KOPT-K1 (cell line): ENCODE results near the gene C10orf53.
"Not testable (repeated sequence)": the region's sequence is repeated elsewhere in the genome, so short reads cannot be mapped to it uniquely, and the experiment has no call there.

Experiments
- H3K27ac ChIP-seq: fragments of 200-600 bp; sonication (generic); 2 replicates; pipeline ENCODE4 v1.5.1; 2016; ENCODE audit warnings: antibody characterized with exemption, mild to moderate bottlenecking, low read depth, low read length; ENCODE audit not compliant: poor library complexity, severe bottlenecking
- H3K36me3 ChIP-seq: fragments of 200-600 bp; sonication (generic); 2 replicates; pipeline ENCODE4 v1.5.1; 2017; ENCODE audit warnings: antibody characterized with exemption, mild to moderate bottlenecking, low read length, moderate library complexity; ENCODE audit not compliant: insufficient read depth
- H3K9me3 ChIP-seq: fragments of 200-600 bp; sonication (generic); 2 replicates; pipeline ENCODE4 v1.5.1; 2017; ENCODE audit warnings: antibody characterized with exemption, low read length, mild to moderate bottlenecking; ENCODE audit not compliant: insufficient read depth, poor library complexity, severe bottlenecking

C10orf53 gene

DNA sequence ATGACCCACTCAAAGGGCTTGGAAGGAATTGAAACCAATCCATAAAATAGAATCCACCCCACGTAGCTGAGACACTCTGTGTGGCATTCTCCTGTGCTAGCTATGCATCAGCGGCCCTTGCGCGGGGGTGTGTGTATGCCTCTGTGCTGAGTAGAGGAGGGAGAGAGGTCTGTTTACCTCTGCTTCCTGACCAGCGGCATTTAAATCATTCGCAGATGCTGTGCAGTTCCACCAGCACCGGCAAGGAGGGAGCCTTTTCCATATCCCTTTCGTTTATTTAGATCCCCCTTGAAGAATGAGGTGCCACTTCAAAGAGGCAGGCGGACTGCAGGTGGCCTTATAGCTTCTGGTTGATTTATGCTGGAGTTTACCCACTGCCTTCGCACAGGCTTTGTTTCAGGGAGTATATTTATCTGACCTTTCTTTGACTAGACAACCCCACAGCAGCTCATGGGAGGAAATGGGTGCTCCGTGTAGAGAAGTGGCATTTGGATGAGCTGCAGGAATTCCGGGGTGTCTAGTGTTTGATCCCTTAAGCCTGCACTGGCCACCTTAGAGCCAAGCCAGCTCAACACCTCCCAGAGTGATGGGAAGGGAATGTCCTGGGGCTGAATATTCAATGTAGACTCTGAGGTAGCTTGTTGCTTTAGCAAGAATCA, 11.4 kb downstream of the C10orf53 start:
- Histone ChIP-seq H3K9me3 (peaks cover 18% of the 10 kb centered on the region), H3K27ac (no peak overlapping the region), H3K36me3 (no peaks in the 10 kb centered on the region)

- no peaks in the 10 kb centered on the region for H3K36me3 ChIP-seq
- peaks cover 14% of the 10 kb centered on the region for H3K9me3 ChIP-seq
- no peak overlapping the region for H3K27ac ChIP-seq
Observed at GRCh38 chr10:49691588-49691987, 12.1 kb downstream of the C10orf53 start.

- H3K9me3 ChIP-seq, result peaks cover 7% of the 10 kb centered on the region
- no peaks in the 10 kb centered on the region for H3K36me3 ChIP-seq
- H3K27ac ChIP-seq, result no peak overlapping the region
Observed at GRCh38 chr10:49694466-49694865, 15.0 kb downstream of the C10orf53 start.

- Histone ChIP-seq H3K27ac (no peak overlapping the region), H3K36me3 (no peaks in the 10 kb centered on the region), H3K9me3 (peaks cover 7% of the 10 kb centered on the region)
Observed at GRCh38 chr10:49696311-49696710, 16.9 kb downstream of the C10orf53 start.

DNA sequence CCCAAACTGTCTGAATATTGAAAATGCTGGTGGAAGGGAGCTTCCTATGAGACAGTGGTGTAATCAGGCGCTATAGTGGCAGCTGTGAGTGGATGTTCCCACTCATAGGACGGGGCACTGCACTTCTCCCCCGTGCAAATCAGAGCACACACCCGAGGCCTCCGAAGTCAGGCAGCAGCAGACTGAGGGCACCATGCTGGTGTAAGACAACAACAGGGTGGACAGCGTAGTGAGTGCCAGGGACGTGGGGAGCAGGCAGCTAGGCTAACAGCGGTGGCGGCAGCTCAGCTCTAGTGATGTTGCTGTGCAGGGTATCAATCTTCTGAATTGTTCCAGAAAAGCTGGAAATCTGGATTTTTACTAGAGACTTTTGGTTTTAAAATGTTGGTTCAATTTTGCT, 19.2 kb downstream of the C10orf53 start:
- Histone ChIP-seq H3K36me3 (no peaks in the 10 kb centered on the region), H3K27ac (no peak overlapping the region), H3K9me3 (no peaks in the 10 kb centered on the region)

DNA sequence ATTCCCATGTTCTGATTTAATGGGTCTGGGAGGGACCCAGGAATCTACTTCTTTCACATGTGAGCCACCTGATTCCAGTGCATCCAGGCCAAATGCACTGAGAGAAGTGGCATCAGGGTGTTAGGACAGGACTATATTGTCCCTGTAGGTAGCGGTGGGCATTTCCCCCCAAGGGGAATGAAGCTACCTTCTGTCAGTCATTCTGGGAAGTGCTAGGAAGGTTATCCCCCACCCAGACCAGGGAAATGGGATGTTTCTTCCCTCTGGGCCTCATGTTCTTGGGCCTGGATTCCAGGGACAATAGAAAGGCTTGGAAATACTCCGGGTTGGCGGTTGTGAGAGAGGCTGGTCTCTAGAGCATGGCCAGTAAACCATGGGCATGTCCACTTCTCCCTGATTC, 20.8 kb downstream of the C10orf53 start:
- Histone ChIP-seq H3K36me3 (no peaks in the 10 kb centered on the region), H3K9me3 (peaks cover 6% of the 10 kb centered on the region), H3K27ac (no peak overlapping the region)

DNA sequence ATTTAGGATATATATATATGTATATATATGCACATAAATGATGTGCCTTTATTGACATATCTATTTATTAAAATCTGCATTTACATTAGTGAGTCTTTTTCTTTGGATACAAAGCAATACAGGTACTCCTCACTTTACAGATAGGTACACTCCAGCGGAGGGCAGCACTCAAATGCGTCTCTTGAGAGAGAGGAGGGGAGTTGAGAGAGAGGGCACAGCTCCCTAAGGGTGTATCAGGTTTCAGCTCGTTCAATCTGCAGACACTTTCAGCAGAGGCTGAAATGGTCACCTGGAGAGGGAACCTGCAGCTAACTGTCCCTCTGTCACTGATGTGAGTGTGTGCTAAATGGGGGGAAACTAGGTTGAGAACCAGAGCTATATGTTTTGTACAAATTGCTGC, 21.5 kb downstream of the C10orf53 start:
- Histone ChIP-seq H3K36me3 (no peaks in the 10 kb centered on the region), H3K9me3 (peaks cover 12% of the 10 kb centered on the region), H3K27ac (no peak overlapping the region)

- no peaks in the 10 kb centered on the region for H3K36me3 ChIP-seq
Observed at GRCh38 chr10:49707585-49707984, 28.1 kb downstream of the C10orf53 start.

GRCh38 chr10:49709934-49710333, 30.5 kb downstream of the C10orf53 start:
- Histone ChIP-seq H3K36me3 (no peaks in the 10 kb centered on the region), H3K27ac (no peak overlapping the region), H3K9me3 (peaks cover 17% of the 10 kb centered on the region)

More at GRCh38 chr10:49707585-49707984, 28.1 kb downstream of the C10orf53 start:
- H3K9me3 ChIP-seq, result peaks cover 14% of the 10 kb centered on the region
- no peak overlapping the region for H3K27ac ChIP-seq

GRCh38 chr10:49710966-49711365, 31.5 kb downstream of the C10orf53 start:
- Histone ChIP-seq H3K27ac (no peak overlapping the region), H3K9me3 (peaks cover 8% of the 10 kb centered on the region), H3K36me3 (no peaks in the 10 kb centered on the region)

DNA sequence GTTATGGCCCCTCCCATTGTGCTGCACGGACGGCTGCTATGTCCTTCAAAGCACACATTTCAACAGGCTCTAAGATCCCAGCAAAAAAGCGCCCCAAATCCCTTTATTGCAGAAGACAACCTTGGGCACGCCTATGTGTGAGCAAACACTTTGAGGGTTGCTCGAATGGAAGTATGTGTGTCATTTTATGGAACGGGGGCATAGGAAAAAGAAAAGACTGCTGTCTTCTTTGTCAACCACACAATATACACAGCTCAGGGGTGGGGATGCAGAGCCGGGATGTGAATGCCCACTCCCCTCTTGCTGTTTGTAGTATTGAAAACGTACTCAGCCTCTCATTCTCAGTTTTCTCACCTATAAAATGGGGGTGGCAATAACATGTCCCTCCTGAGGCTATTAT, 32.0 kb downstream of the C10orf53 start:
- Histone ChIP-seq H3K9me3 (peaks cover 7% of the 10 kb centered on the region), H3K36me3 (no peaks in the 10 kb centered on the region), H3K27ac (no peak overlapping the region)

- H3K9me3 ChIP-seq, result peaks cover 7% of the 10 kb centered on the region
- H3K27ac ChIP-seq, result no peak overlapping the region
- no peaks in the 10 kb centered on the region for H3K36me3 ChIP-seq
Observed at GRCh38 chr10:49713266-49713665, 33.8 kb downstream of the C10orf53 start.

DNA sequence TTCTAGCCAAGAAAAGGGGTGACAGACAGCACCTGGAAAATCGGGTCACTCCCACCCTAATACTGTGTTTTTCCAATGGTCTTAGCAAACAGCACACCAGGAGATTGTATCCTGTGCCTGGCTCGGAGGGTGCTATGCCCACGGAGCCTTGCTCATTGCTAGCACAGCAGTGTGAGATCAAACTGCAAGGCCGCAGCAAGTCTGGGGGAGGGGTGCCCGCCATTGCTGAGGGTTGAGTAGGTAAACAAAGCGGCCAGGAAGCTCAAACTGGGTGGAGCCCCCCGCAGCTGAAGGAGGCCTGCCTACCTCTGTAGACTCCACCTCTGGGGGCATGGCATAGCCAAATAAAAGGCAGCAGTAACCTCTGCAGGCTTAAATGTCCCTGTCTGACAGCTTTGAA, 35.7 kb downstream of the C10orf53 start:
- not testable (repeated sequence) for H3K36me3 ChIP-seq, H3K27ac ChIP-seq, H3K9me3 ChIP-seq

DNA sequence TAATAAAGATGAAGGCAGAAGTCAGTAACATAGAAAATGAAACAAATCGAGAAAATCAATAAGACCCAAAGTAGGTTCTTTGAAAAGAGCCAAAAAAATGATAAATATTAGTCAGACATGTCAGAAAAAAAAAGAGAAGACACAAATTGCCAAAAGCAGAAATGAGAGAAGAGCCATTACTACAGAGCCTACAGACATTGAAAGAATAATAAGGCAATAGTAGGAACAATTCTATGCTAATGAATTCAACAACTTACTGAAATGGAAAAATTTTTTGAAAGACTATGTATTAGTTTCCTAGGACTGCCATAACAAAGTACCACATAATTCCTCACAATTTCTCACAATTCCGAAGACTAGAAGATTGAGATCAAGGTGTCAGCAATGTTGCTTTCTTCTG, 47.1 kb downstream of the C10orf53 start:
- H3K36me3 ChIP-seq, result no peaks in the 10 kb centered on the region
- no peak overlapping the region for H3K27ac ChIP-seq
- peaks cover 18% of the 10 kb centered on the region for H3K9me3 ChIP-seq

GRCh38 chr10:49733866-49734265, 54.4 kb downstream of the C10orf53 start:
- Histone ChIP-seq H3K27ac (no peak overlapping the region), H3K36me3 (peaks cover 10% of the 10 kb centered on the region; the same call in 1 of the 2 replicates), H3K9me3 (no peaks in the 10 kb centered on the region)

GRCh38 chr10:49734676-49735075, 55.2 kb downstream of the C10orf53 start:
- Histone ChIP-seq H3K36me3 (peaks cover 10% of the 10 kb centered on the region; the same call in 1 of the 2 replicates), H3K9me3 (no peaks in the 10 kb centered on the region), H3K27ac (no peak overlapping the region)
